ENCODE measurements around the gene POR. TPM values are rescaled to one million over a fixed set of nuclear protein-coding genes. Genes with fewer than 3 reads are reported as not detected.

Gene POR
- total and polyA plus RNA-seq, 2 of the 13 experiments (the other 11 are each of a cell fraction or from before 2014, with no cell fraction given), result 145 to 266 TPM

DNA sequence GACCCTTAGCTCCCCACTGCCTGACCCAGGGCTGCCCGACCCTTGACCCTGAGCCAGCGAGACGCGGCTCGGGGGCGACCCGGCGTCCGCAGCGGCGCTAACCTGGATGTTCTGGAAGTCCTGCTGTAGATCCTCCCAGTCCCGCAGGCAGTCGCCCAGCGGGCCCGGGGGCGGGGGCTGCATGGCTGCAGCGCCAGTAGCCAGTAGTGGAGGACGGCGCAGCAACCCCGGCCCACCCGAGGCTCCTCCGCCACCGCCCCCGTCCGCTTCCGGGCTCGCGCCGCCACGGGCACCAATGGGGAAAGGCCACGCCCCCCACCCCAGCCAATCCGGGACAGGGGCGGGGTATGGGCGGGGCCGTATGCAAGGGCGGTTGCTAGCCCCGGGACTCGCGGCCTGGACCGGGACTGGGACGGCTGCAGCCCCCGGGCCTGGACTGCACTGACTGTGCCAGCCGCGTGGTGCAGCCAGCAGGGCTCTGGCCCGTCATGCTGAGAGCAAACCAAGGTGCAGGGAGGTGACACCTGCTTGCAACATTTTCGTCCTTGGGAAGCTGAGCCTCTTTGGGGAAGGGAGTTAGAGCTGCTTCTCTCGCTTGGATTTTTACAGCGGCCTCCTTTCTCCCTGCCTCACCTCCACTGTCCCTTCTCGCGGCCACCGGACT is 79.6 kb downstream of the POR start, which contains the start of gene TMEM120A (continued):
- TF ChIP-seq, protein P1, sequence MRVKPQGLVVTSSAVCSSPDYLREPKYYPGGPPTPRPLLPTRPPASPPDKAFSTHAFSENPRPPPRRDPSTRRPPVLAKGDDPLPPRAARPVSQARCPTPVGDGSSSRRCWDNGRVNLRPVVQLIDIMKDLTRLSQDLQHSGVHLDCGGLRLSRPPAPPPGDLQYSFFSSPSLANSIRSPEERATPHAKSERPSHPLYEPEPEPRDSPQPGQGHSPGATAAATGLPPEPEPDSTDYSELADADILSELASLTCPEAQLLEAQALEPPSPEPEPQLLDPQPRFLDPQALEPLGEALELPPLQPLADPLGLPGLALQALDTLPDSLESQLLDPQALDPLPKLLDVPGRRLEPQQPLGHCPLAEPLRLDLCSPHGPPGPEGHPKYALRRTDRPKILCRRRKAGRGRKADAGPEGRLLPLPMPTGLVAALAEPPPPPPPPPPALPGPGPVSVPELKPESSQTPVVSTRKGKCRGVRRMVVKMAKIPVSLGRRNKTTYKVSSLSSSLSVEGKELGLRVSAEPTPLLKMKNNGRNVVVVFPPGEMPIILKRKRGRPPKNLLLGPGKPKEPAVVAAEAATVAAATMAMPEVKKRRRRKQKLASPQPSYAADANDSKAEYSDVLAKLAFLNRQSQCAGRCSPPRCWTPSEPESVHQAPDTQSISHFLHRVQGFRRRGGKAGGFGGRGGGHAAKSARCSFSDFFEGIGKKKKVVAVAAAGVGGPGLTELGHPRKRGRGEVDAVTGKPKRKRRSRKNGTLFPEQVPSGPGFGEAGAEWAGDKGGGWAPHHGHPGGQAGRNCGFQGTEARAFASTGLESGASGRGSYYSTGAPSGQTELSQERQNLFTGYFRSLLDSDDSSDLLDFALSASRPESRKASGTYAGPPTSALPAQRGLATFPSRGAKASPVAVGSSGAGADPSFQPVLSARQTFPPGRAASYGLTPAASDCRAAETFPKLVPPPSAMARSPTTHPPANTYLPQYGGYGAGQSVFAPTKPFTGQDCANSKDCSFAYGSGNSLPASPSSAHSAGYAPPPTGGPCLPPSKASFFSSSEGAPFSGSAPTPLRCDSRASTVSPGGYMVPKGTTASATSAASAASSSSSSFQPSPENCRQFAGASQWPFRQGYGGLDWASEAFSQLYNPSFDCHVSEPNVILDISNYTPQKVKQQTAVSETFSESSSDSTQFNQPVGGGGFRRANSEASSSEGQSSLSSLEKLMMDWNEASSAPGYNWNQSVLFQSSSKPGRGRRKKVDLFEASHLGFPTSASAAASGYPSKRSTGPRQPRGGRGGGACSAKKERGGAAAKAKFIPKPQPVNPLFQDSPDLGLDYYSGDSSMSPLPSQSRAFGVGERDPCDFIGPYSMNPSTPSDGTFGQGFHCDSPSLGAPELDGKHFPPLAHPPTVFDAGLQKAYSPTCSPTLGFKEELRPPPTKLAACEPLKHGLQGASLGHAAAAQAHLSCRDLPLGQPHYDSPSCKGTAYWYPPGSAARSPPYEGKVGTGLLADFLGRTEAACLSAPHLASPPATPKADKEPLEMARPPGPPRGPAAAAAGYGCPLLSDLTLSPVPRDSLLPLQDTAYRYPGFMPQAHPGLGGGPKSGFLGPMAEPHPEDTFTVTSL (CRISPR knock-in tag; IDR thresholded peaks at IDR 0.05; ENCODE audit: borderline replicate concordance), result no peak
- TF ChIP-seq ZNF672 (CRISPR knock-in tag; IDR thresholded peaks at IDR 0.05), result no peak
- no peak for TF ChIP-seq PAWR (CRISPR knock-in tag; IDR thresholded peaks at IDR 0.05; ENCODE audit: borderline replicate concordance)
- TF ChIP-seq SMC3 (IDR thresholded peaks at IDR 0.05; ENCODE audit: low read length), result no peak
- TF ChIP-seq ZNF777 (CRISPR knock-in tag; IDR thresholded peaks at IDR 0.05), result no peak
- TF ChIP-seq ZNF510 (CRISPR knock-in tag; IDR thresholded peaks at IDR 0.05; ENCODE audit: low read depth), result 0 out of 2 replicates have a peak, but pooled peaks have one; percentile 52
- no peak for TF ChIP-seq ZNF207 (IDR thresholded peaks at IDR 0.05; ENCODE audit: borderline replicate concordance)
- TF ChIP-seq ZNF772 (CRISPR knock-in tag; IDR thresholded peaks at IDR 0.05), result no peak; the same call in 1 of the 2 replicates
- TF ChIP-seq NCOR1 (IDR thresholded peaks at IDR 0.05; ENCODE audit: borderline replicate concordance, low read length), result no peak; the same call in 1 of the 2 replicates
- 0 out of 2 replicates have a peak, but pooled peaks have one; percentile 29 for TF ChIP-seq AHR (CRISPR knock-in tag; IDR thresholded peaks at IDR 0.05)
- no peak for TF ChIP-seq SOX13 (IDR thresholded peaks at IDR 0.05)
- peak in 1 of 2 experiments; percentile 26; a peak in 1 of 4 replicates for TF ChIP-seq SOX13 (CRISPR knock-in tag; conservative IDR thresholded peaks at IDR 0.05 in 1 of 2, IDR thresholded peaks at IDR 0.05 in 1 of 2)
- TF ChIP-seq, protein P2, sequence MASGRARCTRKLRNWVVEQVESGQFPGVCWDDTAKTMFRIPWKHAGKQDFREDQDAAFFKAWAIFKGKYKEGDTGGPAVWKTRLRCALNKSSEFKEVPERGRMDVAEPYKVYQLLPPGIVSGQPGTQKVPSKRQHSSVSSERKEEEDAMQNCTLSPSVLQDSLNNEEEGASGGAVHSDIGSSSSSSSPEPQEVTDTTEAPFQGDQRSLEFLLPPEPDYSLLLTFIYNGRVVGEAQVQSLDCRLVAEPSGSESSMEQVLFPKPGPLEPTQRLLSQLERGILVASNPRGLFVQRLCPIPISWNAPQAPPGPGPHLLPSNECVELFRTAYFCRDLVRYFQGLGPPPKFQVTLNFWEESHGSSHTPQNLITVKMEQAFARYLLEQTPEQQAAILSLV (CRISPR knock-in tag; IDR thresholded peaks at IDR 0.05; ENCODE audit: borderline replicate concordance), result peak; percentile 11; the same call in 1 of the 2 replicates
- peak; percentile 75; the same call in 1 of the 2 replicates for TF ChIP-seq ZBTB7B (CRISPR knock-in tag; IDR thresholded peaks at IDR 0.05)
- TF ChIP-seq, protein P3, sequence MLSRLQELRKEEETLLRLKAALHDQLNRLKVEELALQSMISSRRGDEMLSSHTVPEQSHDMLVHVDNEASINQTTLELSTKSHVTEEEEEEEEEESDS (CRISPR knock-in tag; IDR thresholded peaks at IDR 0.05; ENCODE audit: borderline replicate concordance), result no peak
- no peak for TF ChIP-seq ZNF570 (CRISPR knock-in tag; IDR thresholded peaks at IDR 0.05; ENCODE audit: borderline replicate concordance)
